Esophagus muscularis mucosa (tissue), 4 donors: ENCODE measurements around the gene TRAPPC10.

Experiments used
- CTCF ChIP-seq, 3 experiments: fragments of 200-600 bp in 2 of 3; fragments of 450-650 bp in 1 of 3; sonication (generic) in 2 of 3; IDR thresholded peaks; one replicate each; pipeline ENCODE4 v1.5.1; 2017 to 2019; ENCODE audit warnings: antibody characterized with exemption in 3 of 3, mild to moderate bottlenecking in 2 of 3, moderate library complexity in 1 of 3
- EP300 ChIP-seq: sonication (generic); formaldehyde crosslinking; IDR thresholded peaks from one replicate; pipeline ENCODE4 v1.6.1; 2017; ENCODE audit warnings: antibody characterized with exemption
- POLR2A ChIP-seq: fragments of 450-650 bp; IDR thresholded peaks from one replicate; pipeline ENCODE4 v1.6.1; 2017; ENCODE audit warnings: antibody characterized with exemption, moderate library complexity, mild to moderate bottlenecking, low read depth
- POLR2AphosphoS5 ChIP-seq, 2 donors: sonication (generic); formaldehyde crosslinking; IDR thresholded peaks; one replicate each; pipeline ENCODE4 v1.6.1; 2017; ENCODE audit warnings: antibody characterized with exemption in 2 of 2

GRCh38 chr21:44065428-44065827 is 53.3 kb downstream of the TRAPPC10 start:
- TF ChIP-seq CTCF (IDR thresholded peaks at IDR 0.05) (no peak), EP300 (no peak), POLR2A (no peak), POLR2AphosphoS5 (IDR thresholded peaks at IDR 0.05) (no peak)
